HG03558 (cell line): ENCODE measurements around the gene TENM3.
"Not testable (repeated sequence)": the region's sequence is repeated elsewhere in the genome, so short reads cannot be mapped to it uniquely, and the experiment has no call there.

ENCODE experiments used
- ATAC-seq: cut with Tn5 transposase; IDR thresholded peaks from one replicate; pipeline ENCODE4 v1.9.1; 2021; ENCODE audit warnings: moderate number of reproducible peaks; ENCODE audit not compliant: unreplicated experiment; ENCODE audit errors: extremely low read depth

Gene TENM3

DNA sequence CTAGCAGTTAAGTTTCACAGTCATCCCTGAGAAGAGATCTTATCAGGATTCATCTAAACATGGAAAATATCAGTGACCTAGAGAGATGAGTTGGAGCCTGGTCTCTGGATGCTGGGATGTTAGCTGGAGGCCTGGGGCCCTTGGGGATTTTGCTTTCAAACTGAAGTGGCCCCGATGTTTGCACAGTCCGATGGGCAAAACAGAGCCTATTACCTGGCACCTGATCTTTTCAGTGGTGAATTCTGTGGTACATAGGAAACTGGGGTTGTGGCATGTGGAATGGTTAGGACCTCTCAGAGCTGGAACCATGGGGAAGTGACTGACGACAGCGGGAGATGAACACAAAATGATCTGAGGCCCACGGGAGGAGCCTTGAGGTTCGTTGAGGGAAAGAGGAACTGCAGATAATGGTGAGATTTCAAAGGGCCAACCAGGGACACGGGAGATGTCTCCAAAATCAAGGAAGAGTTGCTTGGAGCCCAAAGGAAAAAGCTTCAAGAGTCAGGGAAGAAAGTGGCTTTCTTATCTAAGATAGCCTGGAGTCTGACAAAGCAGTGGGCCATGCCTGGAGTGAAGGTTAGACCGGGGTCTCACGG is 17.8 kb upstream of the TENM3 start:
- no peak for ATAC-seq

DNA sequence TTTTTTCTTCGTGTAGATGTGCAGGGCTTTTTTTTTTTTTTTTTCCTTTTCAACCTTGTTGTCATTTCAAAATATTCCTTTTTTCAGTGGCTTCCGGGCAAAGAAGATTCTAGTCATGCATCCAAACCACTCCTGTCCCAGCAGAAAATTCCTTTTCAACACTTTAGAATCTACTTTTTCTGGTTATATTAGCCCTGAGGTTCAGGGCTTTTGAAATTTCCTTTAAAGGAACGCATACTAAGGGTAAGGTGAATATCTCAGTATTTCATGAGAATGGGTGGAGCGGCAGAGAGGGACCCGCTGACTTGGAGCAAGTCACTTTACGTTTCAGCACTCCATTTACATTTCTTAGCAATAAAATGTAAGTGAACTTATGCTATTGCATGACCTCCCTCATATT is 15.6 kb upstream of the TENM3 start:
- ATAC-seq: no peak

DNA sequence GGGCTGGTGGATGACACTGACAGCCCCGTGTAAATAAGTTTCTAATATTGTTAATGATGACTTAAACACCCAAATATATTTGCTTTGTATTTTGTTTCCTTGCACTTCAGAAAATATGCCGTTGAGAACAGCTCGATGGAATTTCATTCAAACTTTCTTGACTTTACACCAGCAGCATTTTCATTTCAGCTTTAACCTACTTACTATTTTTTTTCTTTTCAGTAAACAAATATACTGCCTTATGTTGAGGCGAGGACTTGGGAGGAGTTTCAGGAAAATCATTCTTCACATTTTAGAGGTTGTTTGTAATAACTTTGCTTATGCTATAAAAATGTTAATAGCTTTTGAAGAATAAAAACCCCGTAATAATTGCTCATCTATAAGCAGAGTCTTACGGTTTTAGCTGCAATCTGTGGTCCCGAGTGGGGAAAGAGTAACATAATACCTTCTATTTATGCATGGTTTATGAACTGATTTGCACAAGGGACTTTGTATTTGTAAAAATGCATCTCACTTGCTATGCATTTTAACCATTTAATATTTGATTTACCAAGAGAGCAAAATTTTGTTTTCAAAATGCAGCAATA is 14.1 kb upstream of the TENM3 start:
- ATAC-seq: no peak

DNA sequence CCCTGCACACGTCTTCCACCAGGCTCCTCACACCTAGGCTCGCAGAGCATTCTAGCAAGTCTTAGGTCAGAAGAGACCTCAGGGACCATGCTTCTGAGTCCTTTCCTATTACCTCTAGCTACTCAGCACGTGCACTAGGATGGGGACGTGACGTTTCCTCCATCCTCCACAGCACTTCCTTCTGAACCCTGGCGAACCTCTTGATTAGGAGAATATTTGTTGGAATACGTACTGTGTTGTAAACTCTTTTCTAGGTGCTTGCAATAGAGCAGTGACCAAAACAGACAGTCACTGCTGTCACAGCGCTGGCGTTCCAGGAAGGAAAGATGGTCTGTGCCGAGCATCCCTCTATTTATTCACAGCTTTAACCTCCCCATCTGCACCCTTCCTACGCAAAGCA is 12.9 kb upstream of the TENM3 start:
- ATAC-seq: no peak

DNA sequence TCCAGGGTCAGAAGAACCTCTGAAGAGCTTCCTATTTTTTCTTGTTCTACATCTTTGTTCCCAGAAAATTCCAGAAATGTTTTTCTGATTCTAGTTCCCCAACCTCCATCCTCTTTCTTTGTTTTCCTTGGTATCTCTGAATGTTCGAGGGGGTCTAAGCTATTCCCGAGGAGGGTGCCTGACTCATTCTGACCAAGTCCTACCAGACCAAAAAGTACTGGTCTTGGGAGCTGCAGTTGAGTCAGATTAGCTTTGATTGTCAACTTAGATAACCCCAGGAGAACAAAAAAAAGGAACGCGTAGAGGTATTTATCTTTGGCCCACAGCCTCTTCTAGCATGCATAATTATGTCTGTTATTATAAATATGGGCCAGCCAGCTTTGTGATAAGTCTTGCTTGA is 12.1 kb upstream of the TENM3 start:
- ATAC-seq: no peak

DNA sequence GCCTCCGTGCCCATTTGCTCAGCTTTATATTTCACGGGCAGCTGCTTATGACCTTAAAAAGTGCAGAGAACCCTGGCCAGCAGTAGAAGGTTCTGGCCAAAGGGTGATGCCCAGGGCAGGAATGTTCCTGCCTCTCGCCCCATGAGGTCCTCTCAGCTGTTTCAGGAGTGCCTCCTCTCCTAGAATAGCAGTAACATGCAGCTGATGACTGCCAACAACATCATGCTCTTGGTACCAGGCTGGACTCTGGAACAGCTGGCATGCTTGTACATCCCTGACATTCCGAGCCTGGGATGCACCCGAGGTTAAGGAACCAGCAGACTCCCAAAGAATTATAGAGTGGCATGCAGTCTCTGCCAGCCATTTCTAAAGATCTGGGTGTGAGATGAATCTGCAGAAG is 11.7 kb upstream of the TENM3 start:
- ATAC-seq: no peak

DNA sequence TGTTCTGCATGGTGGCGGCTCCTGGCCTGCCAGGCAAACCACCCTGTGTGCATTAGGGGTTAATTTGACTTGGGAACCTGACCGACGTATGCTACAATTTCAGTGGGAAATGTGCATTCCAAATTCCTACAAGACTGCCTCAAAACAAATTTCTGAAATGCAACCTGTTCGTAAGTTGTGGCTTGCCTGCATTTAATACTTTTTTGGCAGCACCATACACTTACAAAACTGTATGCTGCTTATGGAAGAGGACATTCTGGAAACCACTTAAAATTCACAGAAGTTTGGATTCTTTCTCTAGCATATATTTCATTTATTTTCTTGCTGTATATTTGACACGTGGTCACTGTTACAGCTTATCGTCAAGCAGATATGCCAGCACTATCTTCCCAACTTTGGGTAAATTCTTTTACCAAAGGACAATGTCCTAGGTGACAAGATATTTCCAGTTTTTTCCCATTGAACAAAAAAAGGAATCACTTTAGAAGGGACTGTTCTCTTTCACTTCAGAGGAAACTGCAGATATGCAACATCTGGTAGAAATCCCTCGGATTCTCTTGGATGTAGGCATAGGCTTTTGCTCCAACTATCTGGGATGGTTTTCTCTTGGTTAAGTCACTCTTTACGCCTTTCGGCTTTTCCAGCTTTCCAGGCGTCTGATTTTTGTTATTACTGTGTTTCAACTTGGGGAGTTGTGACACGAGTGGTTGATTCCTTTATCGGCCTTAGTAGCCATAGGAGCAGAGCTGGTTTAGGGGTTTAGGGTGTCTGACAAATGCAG is 9.7 kb upstream of the TENM3 start:
- ATAC-seq: no peak

DNA sequence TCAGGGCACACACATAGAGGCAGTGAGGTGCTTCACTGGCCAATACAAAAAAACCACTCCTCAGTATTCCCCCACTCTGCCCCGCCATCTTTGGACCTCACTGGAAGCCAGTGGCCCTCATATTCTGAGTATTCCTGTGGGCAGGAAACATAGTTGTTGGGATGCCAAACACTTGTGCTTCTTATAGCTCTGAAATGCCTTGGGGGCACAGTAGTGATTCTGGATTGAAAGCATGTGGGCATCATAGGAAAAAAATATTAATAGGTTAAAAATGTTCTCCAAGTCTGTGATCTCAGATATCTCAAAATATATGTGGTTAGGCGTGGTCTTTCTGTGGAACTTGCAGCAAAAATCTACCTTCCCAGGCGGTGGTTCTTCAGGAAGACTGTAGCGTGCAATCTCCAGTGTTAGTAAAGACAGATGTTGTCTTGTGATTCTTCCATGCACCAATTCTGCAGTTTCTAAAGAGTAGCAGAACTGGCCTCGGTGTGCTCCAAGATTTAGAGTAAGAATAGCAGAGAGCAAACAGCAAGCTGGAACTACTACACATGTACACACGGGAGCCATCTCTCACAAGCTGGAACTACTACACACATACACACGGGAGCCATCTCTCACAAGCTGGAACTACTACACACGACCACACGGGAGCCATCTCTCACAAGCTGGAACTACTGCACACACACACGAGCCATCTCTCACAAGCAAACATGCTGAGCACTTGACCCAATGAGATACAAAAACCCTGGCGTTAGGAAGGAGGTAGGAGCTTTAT is 8.0 kb upstream of the TENM3 start:
- no peak for ATAC-seq

DNA sequence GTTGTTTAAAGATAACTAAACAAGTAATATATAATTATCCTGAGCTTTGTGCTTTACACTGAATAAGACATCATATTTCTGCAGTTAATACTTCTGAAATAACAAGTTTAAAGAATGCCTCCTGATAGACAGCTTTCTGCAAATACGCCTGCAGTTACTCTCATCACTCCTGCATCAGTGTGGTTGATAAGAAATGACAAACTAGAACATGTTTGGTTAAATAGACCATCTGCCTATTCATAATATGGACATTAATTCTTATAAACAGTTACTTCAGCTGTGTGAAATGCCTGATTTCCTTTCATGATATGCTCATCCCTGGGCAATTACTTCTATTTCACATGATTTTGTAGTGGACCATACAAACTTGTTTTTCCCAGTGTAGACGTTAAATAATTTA is 7.0 kb upstream of the TENM3 start:
- no peak for ATAC-seq

DNA sequence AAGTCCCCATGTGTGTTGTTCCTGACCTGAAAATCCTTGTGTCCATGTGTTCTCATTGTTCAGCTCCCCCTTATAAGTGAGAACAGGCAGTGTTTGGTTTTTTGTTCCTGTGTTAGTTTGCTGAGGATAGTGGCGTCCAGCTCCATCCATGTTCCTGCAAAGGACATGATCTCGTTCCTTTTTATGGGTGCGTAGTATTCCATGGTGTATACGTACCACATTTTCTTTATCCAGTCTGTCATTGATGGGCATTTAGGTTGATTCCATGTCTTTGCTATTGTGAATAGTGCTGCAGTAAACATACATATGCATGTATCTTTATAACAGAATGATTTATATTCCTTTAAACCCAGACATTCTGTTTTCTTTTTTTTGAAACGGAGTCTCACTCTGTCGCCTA is 6.2 kb upstream of the TENM3 start:
- ATAC-seq: not testable (repeated sequence)

DNA sequence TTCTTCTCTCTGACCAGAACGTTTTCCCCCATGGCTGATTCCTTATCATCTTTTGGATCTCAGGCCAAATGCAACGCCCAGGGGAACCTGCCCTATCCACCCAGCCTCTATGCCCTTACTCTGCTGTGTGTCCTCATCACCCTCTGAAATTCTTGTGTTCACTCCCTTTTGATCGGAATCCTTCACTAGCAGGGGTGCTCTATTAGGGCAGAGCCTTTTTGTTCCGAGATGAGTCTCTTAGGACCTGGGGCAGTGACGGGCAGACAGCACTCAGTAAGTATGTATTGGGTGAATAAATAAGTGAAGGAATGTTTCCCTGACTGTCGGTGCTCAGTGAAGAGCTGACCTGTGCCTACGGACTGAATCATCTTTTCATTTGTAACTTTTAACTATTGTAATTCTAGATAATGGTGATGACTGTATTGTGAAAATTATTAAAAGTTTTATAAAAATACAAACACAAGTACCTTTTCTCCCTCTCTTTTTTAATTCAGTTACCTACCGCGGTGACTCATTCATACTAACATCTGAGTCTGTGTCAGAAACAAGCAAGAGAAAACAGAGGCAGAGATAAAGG is 4.8 kb upstream of the TENM3 start:
- ATAC-seq: no peak

DNA sequence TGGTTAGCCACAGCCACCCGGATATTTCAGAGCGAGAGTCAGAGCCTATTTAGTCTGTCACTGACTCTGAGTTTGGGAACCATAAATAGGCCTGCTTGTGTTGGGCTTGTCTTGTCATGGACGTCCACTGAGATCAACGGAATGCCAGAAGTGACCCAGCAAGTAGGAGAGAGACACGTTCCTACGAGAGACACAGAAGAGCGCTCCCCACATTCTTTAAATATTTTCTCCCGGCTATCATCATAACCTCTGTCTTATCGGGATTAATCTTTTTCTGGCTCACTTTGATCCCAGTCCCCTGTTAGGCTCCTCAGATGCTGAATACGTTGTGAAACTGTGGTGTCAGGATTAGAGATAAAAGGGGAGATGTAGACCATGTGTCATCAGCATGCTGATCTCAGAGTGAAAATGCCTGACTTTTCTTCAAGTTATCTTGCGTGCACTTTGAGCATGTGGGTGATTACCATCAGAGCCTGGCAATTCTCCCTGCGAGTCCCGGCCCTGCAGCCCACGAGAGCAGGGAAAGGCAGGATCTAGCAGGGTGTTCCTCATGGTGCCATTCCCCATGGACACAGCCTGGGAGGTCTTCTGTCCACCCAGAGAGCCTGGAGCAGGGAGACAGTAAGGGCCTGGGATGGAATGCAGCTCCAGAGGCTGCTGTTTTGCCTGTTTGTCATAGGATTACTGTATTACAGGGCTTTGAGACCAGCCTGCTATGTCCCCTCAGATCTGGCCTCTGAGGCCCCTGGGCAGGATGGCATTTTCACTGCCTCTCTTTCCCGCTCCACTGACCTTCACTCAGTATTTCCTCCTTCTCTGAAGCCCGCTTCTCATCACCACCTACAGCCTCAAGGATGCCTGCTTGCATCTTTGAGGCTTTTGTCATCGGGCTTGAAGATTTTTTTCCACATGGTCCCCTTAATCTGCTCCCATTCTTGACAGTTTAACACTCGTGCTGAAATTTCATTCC is 2.8 kb upstream of the TENM3 start:
- no peak for ATAC-seq

DNA sequence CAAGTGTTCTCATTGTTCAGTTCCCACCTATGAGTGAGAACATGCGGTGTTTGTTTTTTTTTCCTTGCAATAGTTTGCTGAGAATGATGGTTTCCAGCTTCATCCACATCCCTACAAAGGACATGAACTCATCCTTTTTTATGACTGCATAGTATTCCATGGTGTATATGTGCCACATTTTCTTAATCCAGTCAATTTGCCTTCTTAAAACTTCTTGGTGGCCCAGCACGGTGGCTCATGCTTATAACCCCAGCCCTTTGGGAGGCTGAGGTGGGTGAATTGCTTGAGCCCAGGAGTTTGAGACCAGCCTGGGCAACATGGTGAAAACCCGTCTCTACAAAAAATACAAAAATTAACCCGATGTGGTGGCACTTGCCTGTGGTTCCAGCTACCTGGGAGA is 942 bp upstream of the TENM3 start:
- ATAC-seq: not testable (repeated sequence)

DNA sequence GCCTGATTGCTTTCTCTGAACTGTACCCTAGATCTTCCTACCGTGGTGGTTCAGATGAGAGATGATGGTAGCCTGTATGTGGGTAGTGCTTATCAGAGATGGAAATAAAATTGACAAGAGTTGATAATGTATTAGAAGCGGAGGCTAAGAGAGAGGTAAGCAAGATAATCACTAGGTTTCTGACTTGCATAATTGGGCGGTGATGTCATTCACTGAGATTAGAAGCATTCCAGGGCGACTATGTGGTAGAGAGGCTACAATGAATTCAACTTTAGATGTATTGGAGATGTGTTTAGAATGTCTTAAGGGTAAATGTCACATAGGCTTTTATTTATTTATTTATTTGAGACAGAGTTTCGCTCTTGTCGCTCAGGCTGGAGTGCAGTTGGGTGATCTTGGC is 415 bp upstream of the TENM3 start:
- ATAC-seq: no peak

DNA sequence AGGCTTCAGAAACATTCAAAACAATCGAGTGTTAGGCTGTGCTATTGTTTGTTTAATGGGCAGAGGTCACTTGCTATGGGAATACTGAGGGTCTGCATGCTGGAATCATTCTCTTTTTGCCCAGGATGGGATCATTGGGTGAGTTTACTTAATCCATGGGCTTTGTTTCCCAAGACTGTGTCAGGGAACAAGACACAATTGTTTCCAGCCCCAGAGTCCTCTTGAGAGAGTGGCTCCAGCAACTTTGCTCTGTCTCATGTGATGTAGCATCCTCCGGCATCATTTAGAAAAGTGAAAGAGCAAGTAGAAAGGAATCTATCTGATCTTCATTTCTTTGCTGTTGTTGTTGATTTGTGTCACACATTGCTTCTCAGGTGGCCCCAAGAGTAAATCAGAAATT is 1.8 kb downstream of the TENM3 start:
- no peak for ATAC-seq

DNA sequence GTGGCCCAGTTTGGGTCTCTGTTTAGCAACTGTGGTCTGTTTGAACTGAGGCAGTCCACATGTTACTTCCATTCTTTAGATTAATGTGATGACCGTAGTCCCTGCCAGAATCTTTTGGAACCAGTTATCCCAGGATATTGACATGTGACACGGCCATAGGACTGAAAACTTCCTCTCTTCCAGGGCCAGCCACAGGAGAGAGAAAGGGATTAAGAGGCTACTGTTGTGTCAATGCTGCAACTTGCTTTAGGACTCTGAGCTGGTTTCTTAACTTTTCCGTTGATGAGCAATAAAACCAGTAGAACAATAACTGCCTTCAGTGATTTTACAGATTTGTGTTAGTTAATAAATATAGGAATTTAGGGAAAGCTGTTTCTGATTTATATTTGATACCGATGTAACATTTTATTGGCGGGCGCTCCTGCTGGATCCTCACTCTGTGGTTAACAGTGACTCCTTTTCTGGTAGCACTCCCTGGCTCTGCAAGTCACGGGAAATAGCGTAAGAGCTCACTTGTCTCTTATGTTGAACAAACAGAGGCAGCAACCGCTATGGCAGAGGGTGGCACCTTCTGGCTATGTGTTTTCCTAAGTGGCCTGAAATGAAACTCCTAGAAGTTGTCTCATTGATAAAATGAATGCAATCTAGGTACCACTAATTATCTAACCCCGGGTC is 2.5 kb downstream of the TENM3 start:
- no peak for ATAC-seq

DNA sequence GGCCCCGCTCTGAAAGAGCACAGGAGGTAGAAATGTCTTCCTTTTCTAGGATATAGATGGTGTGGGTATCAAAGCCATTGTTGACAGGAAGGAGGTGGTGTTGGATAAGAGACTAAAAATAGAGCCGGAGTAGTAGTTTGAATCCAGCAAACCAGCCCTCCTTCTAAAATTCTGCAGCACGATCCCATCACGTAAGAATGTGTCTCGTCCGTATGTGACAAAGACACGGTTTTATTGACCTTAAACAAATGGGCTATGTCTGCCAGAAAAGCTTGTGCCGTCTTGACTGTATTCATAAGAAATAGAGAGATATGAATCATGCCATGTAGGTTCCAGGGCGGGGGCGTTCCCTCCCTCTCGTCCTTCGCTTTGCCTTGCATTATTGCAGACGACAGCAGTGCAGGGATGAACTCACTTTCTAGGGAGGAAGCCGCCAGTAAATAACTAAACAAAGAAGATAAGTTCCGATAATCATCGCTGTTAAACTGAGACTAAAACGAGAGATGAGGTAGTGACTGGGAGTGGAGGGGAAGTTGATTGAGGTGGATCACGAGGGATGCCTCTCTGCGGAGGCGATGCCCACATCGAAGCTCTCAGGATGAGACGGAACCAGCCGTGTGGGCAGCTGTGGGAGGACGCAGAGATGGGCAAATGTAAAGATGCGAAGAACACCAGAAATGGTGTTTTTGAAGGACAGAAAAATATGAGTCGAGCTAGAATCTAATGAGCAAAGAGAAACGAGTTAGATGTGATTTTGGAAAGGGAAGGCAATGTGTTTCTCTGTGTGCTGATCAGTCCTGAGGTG is 3.4 kb downstream of the TENM3 start:
- ATAC-seq: no peak

DNA sequence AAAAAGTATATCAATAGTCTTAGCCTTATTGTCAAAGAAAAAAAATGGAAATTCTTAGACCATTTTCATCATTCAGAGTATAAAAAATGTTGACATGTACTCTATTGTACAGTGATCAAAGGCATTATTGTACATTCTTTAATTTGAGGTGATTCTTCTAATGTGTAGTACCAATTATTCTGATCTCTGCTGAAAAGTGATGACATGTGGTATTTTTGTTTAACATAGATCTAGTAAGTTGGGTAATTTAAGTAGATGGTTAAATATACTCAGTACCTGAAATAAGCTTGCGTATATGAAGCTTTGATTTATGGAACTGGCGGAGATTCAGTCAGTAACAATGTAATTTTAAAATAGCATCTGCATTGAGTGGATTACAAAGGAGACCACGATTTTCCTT is 5.1 kb downstream of the TENM3 start:
- no peak for ATAC-seq
